Measurements from ENCODE around the gene RANGRF. TPM values are rescaled to one million over a fixed set of nuclear protein-coding genes. Genes with fewer than 3 reads are reported as not detected.

The RANGRF gene
- total RNA-seq, 1 donor from 2014 or later, result 3.7 TPM

DNA sequence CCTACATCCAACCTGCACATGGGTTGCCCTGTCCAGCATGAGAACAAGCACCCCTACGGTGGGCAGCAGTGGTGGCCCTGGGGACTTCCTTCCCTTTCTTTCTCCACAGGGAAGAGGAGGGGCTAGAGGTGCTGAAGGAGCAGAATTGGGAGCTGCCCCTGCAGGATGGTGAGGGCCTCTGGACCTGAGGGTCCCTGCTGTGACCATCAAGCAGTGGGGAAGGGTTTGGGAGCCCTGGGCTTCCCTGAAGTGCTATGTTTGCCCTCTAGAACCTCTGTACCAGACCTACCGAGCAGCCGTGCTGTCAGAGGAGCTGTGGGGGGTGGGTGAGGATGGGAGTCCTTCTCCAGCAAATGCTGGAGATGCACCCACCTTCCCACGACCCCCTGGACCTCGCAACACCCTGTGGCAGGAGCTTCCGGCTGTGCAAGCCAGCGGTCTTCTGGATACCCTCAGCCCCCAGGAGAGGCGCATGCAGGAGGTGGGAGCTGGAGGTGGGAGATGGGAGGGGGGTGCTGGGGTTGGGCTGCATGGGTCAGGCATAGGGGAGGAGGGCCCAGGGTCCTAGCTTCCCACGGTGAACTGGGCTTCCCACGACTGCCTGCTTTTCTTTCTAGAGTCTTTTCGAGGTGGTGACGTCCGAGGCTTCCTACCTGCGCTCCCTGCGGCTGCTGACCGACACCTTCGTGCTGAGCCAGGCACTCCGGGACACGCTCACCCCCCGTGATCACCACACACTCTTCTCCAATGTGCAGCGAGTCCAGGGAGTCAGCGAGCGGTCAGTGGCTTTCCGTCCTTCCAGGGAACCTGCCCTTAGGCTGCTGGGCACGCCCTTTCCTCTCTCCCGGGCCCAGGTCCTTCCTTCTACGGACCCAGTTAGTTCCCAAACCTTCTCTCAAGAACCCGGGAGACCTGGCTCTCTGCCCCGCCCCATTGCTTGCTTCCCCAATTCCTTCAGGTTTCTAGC is 26.6 kb downstream of the RANGRF start:
- no peak for DNase-seq

GRCh38 chr17:8315764-8316217 is 27.3 kb downstream of the RANGRF start:
- DNase-seq, result no peak

DNA sequence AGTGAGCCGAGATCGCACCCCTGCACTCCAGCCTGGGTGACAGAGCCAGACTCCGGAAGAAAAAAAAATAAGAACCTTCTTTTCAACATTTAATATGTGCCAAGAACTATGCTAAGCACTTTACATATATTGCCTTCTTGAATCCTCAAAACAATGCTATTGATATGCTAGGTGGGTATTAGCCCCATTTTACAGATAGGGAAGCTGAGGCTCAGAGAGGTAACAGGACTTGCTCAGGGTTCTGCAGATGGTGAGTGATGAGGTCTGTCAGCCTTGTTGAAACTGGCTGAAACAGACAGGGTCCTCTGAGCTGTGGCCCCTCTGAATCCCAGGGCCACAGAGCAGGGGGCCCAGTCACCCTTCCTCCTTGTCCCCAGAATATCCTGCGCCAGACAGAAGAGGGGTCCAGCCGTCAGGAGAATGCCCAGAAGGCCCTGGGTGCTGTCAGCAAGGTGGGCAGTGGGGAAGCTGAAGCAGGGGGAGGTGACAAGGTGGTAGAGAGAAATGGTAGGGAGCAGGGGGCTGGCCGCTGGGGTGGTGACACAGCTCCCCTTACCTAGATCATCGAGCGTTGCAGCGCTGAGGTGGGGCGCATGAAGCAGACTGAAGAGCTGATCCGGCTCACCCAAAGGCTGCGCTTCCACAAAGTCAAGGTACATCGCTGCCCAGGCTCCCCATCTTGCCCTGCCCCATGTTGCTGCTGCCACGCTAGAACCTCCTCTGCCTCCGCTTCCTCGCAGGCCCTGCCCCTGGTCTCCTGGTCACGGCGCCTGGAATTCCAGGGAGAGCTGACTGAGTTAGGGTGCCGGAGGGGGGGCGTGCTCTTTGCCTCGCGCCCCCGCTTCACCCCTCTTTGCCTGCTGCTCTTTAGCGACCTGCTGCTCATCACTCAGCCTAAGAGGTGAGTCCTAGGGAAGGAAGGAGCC is 29.8 kb downstream of the RANGRF start:
- DNase-seq, result no peak

DNA sequence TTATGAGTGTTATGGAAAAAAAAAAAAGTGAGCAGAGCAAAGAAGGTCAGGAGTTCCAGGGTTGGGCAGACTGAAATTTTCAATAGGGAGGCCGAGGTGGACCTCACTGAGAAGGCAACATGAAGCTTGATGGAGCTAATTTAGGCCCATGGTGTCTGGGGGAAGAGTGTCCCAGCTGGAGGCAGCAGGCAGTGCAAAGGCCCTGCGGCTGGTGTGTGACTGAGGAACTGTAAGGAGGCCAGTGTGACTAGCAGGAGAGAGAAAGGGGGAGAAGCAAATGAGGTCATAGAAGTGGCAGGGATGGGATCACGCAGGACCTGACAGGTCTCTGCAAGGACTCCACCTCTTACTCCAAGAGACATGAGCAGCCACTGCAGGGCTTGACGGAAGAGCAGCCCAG is 31.8 kb downstream of the RANGRF start:
- DNase-seq, result no peak

GRCh38 chr17:8320990-8321389 is 32.5 kb downstream of the RANGRF start:
- no peak for DNase-seq

- DNase-seq, result no peak
These were observed 33.6 kb downstream of the RANGRF start for GRCh38 chr17:8322061-8322460.

- DNase-seq, result no peak
These were observed 35.7 kb downstream of the RANGRF start for GRCh38 chr17:8324132-8324531.

DNA sequence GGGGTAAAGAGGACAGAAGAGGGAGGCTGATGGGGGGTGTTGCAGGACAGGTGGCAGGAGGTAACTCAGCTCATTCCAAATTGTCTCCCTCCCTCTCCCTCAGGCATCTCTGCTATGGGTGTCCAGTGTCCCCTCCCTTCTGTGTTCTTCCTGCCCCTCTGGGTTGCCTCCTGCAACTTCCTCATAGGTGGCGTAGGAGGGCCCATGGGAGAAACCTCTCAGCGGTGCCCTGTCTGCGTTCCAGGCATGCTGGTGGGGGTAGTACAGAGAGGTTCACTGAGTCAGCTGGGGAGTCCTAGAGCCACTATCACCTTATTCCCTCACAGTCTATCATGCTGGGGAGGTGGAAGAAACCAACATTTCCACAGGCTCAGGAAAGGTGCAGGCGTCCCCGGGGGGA is 36.5 kb downstream of the RANGRF start:
- DNase-seq, result no peak

DNA sequence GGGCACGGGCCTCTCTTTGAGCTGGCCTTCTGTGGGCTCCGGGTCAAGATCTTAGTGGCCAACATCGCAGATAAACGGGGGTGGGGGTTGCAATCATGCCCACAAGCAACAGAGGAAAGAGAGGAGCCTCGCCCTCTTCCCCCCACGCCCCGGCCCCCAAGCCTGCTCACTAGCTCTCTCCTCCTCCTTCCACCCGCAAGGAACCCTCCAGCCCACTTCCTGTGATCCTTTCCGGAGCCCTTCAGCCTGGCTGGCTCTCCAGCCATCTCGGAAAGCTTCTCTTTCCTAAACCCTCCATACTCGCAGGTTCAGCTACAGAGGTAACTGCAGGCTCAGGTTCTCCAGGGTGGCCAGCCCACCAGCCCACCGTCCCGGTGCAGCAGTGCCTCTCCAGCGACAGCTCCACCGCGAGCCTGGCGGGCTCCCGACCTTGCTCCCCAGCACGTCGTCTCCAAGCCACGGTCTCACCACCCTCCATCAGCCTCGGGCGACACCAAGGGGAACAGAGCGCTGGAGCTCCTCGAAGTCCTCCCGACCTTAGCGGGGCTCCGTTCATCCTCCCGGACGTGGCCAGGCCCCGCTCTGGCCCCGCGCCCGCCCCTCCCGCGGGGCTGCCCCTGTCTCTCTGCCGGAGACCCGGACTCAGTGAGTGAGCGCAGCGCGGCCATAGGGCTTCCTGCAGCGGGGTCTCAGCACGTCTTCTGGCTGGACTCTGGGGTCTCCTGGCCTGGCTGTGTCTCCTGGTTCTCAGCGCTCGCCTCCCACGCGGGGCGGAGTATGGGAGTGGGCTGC is 38.2 kb downstream of the RANGRF start:
- no peak for DNase-seq

- DNase-seq, result no peak
These were observed 38.8 kb downstream of the RANGRF start for GRCh38 chr17:8327303-8327649.

- DNase-seq, result no peak
These were observed 43.7 kb downstream of the RANGRF start for GRCh38 chr17:8332128-8332527.

- no peak for DNase-seq
These were observed 44.2 kb downstream of the RANGRF start for GRCh38 chr17:8332688-8333087.

DNA sequence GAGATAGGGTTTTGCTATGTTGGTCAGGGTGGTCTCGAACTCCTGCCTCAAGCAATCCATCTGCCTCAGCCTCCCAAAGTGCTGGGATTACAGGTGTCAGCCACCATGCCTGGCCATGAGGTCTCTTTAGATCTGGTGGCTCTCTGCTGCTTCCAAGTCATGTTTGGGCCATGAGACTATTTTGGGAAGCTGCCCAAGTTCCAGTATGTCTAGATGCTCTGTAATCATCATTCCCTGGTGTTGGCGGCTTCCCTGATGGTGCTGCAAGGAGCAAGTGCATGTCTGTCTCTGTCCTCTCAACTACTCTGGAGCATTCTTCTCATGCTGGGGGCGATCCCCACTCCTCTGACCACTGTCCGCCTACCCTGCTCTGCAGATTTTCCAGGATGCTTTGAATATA is 44.8 kb downstream of the RANGRF start:
- DNase-seq, result no peak

DNA sequence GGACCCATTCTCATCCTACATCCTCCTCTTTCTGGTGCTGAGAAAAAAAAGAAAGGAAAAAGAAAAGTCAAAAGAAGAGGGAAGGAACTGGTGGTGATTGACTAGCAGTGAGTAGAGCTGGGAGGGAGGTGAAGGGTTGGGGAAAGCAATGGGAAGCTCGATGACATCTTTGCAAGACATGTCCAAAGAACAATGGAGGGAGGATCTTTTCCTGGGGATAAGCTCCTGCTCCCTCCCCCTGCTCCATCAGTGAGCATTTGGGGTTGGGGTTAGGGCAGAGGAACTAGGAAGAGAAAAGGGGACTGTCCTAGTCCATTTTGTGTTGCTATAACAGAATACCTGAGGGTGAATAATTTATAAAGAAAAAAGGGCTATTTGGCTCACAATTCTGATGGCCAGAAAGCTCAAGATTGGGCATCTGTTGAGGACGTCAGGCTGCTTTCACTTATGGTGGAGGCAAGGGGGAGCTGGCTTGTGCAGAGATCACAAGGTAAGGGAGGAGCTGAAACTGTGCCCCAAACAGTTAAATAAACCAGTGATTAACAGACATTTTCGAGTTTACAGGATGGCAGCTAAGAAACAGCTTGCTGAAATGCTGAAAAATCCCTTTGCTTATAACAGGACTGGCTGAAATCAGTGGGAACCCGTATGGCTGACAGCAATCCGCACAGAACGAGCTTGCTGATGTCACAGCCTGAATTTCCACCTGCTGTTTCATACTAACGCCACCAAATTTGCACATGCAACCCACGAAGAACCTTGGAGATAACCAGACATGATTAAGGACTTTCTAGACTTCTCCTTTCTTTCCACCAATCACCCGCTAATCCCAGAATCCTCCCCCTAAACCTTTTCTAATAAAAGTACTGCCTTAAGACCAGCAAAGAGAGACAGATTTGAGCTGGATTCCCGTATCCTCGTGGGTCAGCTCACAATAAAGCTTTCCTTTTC is 49.6 kb downstream of the RANGRF start:
- DNase-seq, result no peak

GRCh38 chr17:8338753-8339140 is 50.3 kb downstream of the RANGRF start:
- DNase-seq, result no peak

DNA sequence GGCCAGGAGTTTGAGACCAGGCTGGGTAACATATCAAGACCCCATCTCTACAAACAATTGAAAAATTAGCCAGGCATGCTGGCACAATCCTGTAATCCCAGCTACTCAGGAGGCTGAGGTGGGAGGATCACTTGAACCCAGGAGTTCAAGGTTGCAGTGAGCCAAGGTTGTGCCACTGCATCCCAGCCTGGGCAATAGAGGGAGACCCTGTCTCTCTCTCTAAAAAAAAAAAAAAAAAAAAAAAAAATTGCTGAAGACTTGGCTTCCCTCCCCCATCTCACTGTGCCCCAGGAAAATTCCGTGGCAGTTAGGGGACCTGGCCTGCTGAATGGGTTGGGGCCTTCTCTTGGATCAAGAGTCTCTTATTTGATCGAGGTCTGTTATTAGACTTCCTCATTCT is 51.1 kb downstream of the RANGRF start, which contains the start of gene ODF4:
Gene ODF4 (plus strand): TSS at position 301 of the 400 bp plus-strand sequence. CDS start 212 bp downstream, outside the sequence.
- DNase-seq, result no peak

Data from occipital lobe (tissue), 2 donors.